Sigmoid colon (tissue), 4 donors: ENCODE results near the gene CLMP.

Experiments
- CTCF ChIP-seq, 4 experiments: fragments of 450-650 bp in 3 of 4; fragments of 200-600 bp in 1 of 4; IDR thresholded peaks; one replicate each; pipeline ENCODE4 v1.5.1; 2016 to 2019; ENCODE audit warnings: antibody characterized with exemption in 4 of 4, mild to moderate bottlenecking in 3 of 4, moderate library complexity in 2 of 4
- EP300 ChIP-seq, 4 donors: sonication (generic); formaldehyde crosslinking; IDR thresholded peaks; one replicate each; pipeline ENCODE4 v1.6.1; 2017; ENCODE audit warnings: antibody characterized with exemption in 4 of 4

DNA sequence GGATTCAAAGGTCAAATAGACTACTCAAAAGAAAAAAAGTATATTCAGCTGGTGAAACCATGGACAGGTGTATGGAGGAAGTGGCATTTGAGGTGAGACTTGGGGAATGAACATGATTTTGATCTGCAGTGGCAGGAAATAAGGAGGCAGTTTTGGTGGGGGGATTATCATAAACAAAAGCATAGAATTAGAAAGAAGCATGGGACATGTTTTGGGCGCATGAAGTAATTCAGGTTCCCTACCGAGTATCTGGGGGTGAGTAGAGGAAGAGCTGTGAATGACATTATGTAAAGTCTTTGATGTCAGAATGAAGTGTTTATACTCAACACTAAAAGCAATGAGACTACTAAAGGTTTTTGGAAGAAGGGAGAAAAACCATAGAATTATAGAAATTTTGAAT lies 3.1 kb downstream of the CLMP start:
- TF ChIP-seq CTCF (IDR thresholded peaks at IDR 0.05) (no peak), EP300 (IDR thresholded peaks at IDR 0.05) (no peak)
